HG03045 (cell line): Measurements from ENCODE around the gene NPY2R.

Experiments
- ATAC-seq: cut with Tn5 transposase; IDR thresholded peaks from one replicate; pipeline ENCODE4 v1.9.1; 2021; ENCODE audit warnings: mild to moderate bottlenecking, moderate library complexity; ENCODE audit not compliant: unreplicated experiment

NPY2R gene

DNA sequence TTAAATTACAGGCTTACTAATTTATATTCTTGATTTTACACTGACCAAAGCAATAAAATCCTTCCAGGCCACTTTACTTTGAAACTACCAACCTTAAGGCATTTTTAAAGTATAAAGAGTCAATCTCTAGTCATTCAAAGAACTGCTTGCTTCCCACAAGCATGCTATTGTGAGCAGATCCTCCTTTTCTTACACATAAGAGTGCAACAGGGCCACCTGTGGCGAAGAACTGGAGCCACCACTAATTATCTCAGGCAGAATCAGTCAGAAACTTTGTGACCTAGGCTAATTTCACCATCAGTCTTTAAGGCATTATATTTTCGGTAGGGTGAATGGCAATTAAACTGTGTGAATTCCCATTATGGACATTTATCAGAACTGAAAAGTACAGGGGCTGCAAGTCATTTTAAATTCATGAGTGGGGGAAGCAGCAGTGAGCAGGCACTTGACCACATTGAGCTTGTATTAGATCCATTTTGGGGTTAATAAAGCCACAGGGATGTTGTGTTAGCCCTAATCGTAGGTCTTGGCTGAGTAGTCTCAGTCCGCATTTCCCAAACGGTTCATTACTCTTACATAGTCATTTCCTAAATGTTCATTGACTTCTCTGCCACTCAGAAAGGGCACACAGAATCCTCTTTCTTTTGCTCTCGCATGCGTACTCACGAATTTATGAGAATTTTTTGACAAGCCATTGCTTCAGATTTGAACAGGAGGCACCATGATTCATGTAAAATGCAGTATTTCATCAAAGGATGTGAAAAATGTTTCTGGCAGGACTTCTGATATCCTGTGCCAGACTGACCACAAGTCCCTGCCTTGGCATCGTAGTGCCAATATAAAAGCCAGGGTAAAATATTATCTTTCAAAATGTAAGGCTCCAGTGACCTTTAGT lies 39.8 kb downstream of the NPY2R start:
- ATAC-seq, result no peak

GRCh38 chr4:155249016-155249566 lies 40.7 kb downstream of the NPY2R start:
- ATAC-seq, result no peak

- ATAC-seq, result no peak
Measured at GRCh38 chr4:155252327-155252726, 43.9 kb downstream of the NPY2R start.

- ATAC-seq, result no peak
Measured at GRCh38 chr4:155263480-155263879, 55.0 kb downstream of the NPY2R start.

DNA sequence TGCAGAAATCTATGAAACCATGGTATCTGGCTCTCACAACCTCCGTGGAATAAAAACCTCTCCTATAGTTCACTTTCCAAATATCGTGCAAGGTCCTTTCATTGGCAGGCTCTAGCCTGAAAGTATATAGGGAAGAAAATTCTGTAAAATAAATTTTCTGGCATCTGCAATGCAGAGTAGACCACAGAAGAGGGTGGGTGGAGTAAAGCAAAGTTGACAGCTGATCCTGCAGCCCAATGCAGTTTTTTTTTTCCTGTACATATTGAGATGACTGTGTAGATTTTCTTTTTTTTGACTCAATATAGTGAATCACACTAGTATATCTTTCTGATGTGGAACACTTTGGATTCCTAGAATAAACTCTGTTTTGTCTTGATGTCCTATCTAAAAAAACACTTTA lies 56.7 kb downstream of the NPY2R start:
- no peak for ATAC-seq
